Osteoblast (primary cell): ENCODE measurements around the gene ZNF655. TPM values are rescaled to one million over a fixed set of nuclear protein-coding genes. Genes with fewer than 3 reads are reported as not detected.
"Not testable (repeated sequence)": the region's sequence is repeated elsewhere in the genome, so short reads cannot be mapped to it uniquely, and the experiment has no call there.

ENCODE experiments used
- DNase-seq: peaks from one replicate; pipeline ENCODE4 v3.0.0; 2011; ENCODE audit warnings: low spot score, mixed read lengths; ENCODE audit not compliant: insufficient read length; ENCODE audit errors: missing footprints
- H2AFZ ChIP-seq: 2 replicates; pipeline ENCODE4 v1.6.0; 2011; ENCODE audit warnings: mild to moderate bottlenecking, low read length
- H3K27ac ChIP-seq: 2 replicates; pipeline ENCODE4 v1.5.1; 2011; ENCODE audit warnings: mild to moderate bottlenecking, low read depth, low read length, moderate library complexity
- H3K27me3 ChIP-seq: 2 replicates; pipeline ENCODE4 v1.6.0; 2012; ENCODE audit warnings: mild to moderate bottlenecking, control low read depth, inconsistent platforms, low read length, moderate library complexity; ENCODE audit not compliant: insufficient read depth
- H3K36me3 ChIP-seq: 2 replicates; pipeline ENCODE4 v1.5.1; 2011; ENCODE audit warnings: mild to moderate bottlenecking, low read length, control low read depth, moderate library complexity; ENCODE audit not compliant: insufficient read depth
- H3K4me1 ChIP-seq: 2 replicates; pipeline ENCODE4 v1.5.1; 2011; ENCODE audit warnings: mild to moderate bottlenecking, low read length, control low read depth, moderate library complexity; ENCODE audit not compliant: insufficient read depth
- H3K4me2 ChIP-seq: 2 replicates; pipeline ENCODE4 v1.6.0; 2011; ENCODE audit warnings: mild to moderate bottlenecking, low read length; ENCODE audit not compliant: insufficient read depth
- H3K4me3 ChIP-seq: fragments of 200-600 bp; sonication (generic); 3 replicates; pipeline ENCODE4 v1.5.1; 2012; ENCODE audit warnings: mild to moderate bottlenecking, low read length, inconsistent platforms; ENCODE audit not compliant: insufficient read depth
- H3K79me2 ChIP-seq: 2 replicates; pipeline ENCODE4 v1.6.0; 2012; ENCODE audit warnings: mild to moderate bottlenecking, low read length, control low read depth, inconsistent platforms; ENCODE audit not compliant: insufficient read depth
- H3K9me3 ChIP-seq: 2 replicates; pipeline ENCODE4 v1.5.1; 2011; ENCODE audit warnings: low read depth, low read length, control low read depth
- H4K20me1 ChIP-seq: 2 replicates; pipeline ENCODE4 v1.6.0; 2012; ENCODE audit warnings: mild to moderate bottlenecking, low read length, control low read depth; ENCODE audit not compliant: insufficient read depth
- CTCF ChIP-seq: IDR thresholded peaks from 2 replicates; pipeline ENCODE4 v1.5.1; 2011; ENCODE audit warnings: mild to moderate bottlenecking, low read depth, low read length, moderate library complexity; ENCODE audit errors: extremely low read depth
- total RNA-seq: library from RNA; depleted of rRNA; stranded (reverse); fragments of >200 nt; gene quantifications from 2 replicates; pipeline ENCODE4 v1.2.3, GENCODE V29; 2012

ZNF655 gene
- total RNA-seq, 1 donor: 76.7 TPM

GRCh38 chr7:99540542-99540941 is 17.9 kb upstream of the ZNF655 start:
- no peak overlapping the region for H3K4me3 ChIP-seq
- no peak overlapping the region for H3K27ac ChIP-seq
- H4K20me1 ChIP-seq: no peaks in the 10 kb centered on the region
- H3K9me3 ChIP-seq: peaks cover 16% of the 10 kb centered on the region
- no peaks in the 10 kb centered on the region for H3K4me1 ChIP-seq
- TF ChIP-seq CTCF: no peak
- H3K27me3 ChIP-seq: no peaks in the 10 kb centered on the region
- no peak overlapping the region for H2AFZ ChIP-seq
- DNase-seq: no peak
- H3K36me3 ChIP-seq: no peaks in the 10 kb centered on the region
- H3K4me2 ChIP-seq: no peak overlapping the region
- no peaks in the 10 kb centered on the region for H3K79me2 ChIP-seq

GRCh38 chr7:99541212-99541611 is 17.2 kb upstream of the ZNF655 start:
- TF ChIP-seq CTCF: no peak
- no peaks in the 10 kb centered on the region for H3K79me2 ChIP-seq
- no peaks in the 10 kb centered on the region for H3K4me1 ChIP-seq
- no peak overlapping the region for H2AFZ ChIP-seq
- no peak overlapping the region for H3K4me3 ChIP-seq
- H3K9me3 ChIP-seq: peaks cover 13% of the 10 kb centered on the region
- H4K20me1 ChIP-seq: no peaks in the 10 kb centered on the region
- no peak overlapping the region for H3K4me2 ChIP-seq
- DNase-seq: no peak
- H3K27me3 ChIP-seq: no peaks in the 10 kb centered on the region
- H3K36me3 ChIP-seq: no peaks in the 10 kb centered on the region
- H3K27ac ChIP-seq: no peak overlapping the region

GRCh38 chr7:99543081-99543671 is 15.3 kb upstream of the ZNF655 start:
- Histone ChIP-seq H3K27ac (no peak overlapping the region), H3K27me3 (no peaks in the 10 kb centered on the region), H3K4me3 (no peak overlapping the region), H3K9me3 (peaks cover 16% of the 10 kb centered on the region), H4K20me1 (no peaks in the 10 kb centered on the region), H3K4me1 (no peaks in the 10 kb centered on the region), H3K79me2 (no peaks in the 10 kb centered on the region), H3K4me2 (no peak overlapping the region), H3K36me3 (peaks cover 8% of the 10 kb centered on the region), H2AFZ (no peak overlapping the region)
- TF ChIP-seq CTCF: no peak
- DNase-seq: no peak

GRCh38 chr7:99543916-99544315 is 14.5 kb upstream of the ZNF655 start:
- H3K4me1 ChIP-seq: no peaks in the 10 kb centered on the region
- H3K36me3 ChIP-seq: peaks cover 9% of the 10 kb centered on the region
- H4K20me1 ChIP-seq: no peaks in the 10 kb centered on the region
- H3K27ac ChIP-seq: no peak overlapping the region
- TF ChIP-seq CTCF: no peak
- H3K4me2 ChIP-seq: no peak overlapping the region
- no peak for DNase-seq
- H3K9me3 ChIP-seq: peaks cover 16% of the 10 kb centered on the region
- H3K79me2 ChIP-seq: no peaks in the 10 kb centered on the region
- H2AFZ ChIP-seq: no peak overlapping the region
- H3K27me3 ChIP-seq: no peaks in the 10 kb centered on the region
- H3K4me3 ChIP-seq: no peak overlapping the region

- H3K79me2 ChIP-seq, H4K20me1 ChIP-seq, H2AFZ ChIP-seq, DNase-seq, H3K27me3 ChIP-seq, H3K4me3 ChIP-seq, H3K4me2 ChIP-seq, H3K36me3 ChIP-seq, H3K27ac ChIP-seq, H3K4me1 ChIP-seq: not testable (repeated sequence)
- peaks cover 15% of the 10 kb centered on the region for H3K9me3 ChIP-seq
Measured at GRCh38 chr7:99545308-99545707, 13.1 kb upstream of the ZNF655 start.

GRCh38 chr7:99549545-99549944 is 8.9 kb upstream of the ZNF655 start:
- H3K36me3 ChIP-seq, H3K4me2 ChIP-seq, H4K20me1 ChIP-seq, H2AFZ ChIP-seq, H3K4me1 ChIP-seq, H3K4me3 ChIP-seq, H3K9me3 ChIP-seq, H3K27ac ChIP-seq, H3K27me3 ChIP-seq, DNase-seq: not testable (repeated sequence)
- peaks cover 23% of the 10 kb centered on the region for H3K79me2 ChIP-seq
